OCI-LY3 (cell line): ENCODE data around the gene JCHAIN.

Source experiments
- CTCF ChIP-seq: fragments of 200-600, 300-600 bp; sonication (generic); IDR thresholded peaks from 2 replicates; pipeline ENCODE4 v1.5.1; 2014; ENCODE audit warnings: antibody characterized with exemption, low read length, low read depth
- EZH2phosphoT487 ChIP-seq: fragments of 200-600 bp; shearing (Covaris generic); IDR thresholded peaks from 2 replicates; pipeline ENCODE4 v1.6.1; 2018; ENCODE audit warnings: antibody characterized with exemption, mixed run types, low read depth

- TF ChIP-seq CTCF (no peak), EZH2phosphoT487 (no peak)
These were observed 40.2 kb upstream of the JCHAIN start for GRCh38 chr4:70706516-70706915.
